Endodermal cell (in vitro differentiated cells): ENCODE results near the gene ZNF783. TPM values are rescaled to one million over a fixed set of nuclear protein-coding genes. Genes with fewer than 3 reads are reported as not detected.
"Not testable (repeated sequence)": the region's sequence is repeated elsewhere in the genome, so short reads cannot be mapped to it uniquely, and the experiment has no call there.

Experiments
- DNase-seq: peaks from one replicate; pipeline ENCODE4 v3.0.0-alpha.2; 2017
- H3K27ac ChIP-seq: 2 replicates; pipeline ENCODE4 v1.5.1; 2013; ENCODE audit warnings: mild to moderate bottlenecking, low read depth, low read length, moderate library complexity
- H3K27me3 ChIP-seq: 2 replicates; pipeline ENCODE4 v1.6.1; 2013; ENCODE audit warnings: mild to moderate bottlenecking, low read length, moderate library complexity; ENCODE audit not compliant: insufficient read depth, control insufficient read depth, poor library complexity, severe bottlenecking
- H3K36me3 ChIP-seq: 2 replicates; pipeline ENCODE4 v1.7.0; 2013; ENCODE audit warnings: mild to moderate bottlenecking, low read length, moderate library complexity; ENCODE audit not compliant: control insufficient read depth, insufficient read depth
- H3K4me1 ChIP-seq: one replicate; pipeline ENCODE4 v1.7.0; 2013; ENCODE audit warnings: low read length; ENCODE audit not compliant: control insufficient read depth, insufficient read depth
- H3K4me3 ChIP-seq: 2 replicates; pipeline ENCODE4 v1.5.1; 2013; ENCODE audit warnings: mild to moderate bottlenecking, low read length, moderate library complexity
- H3K9ac ChIP-seq: 2 replicates; pipeline ENCODE4 v1.6.1; 2013; ENCODE audit warnings: mild to moderate bottlenecking, low read length, moderate library complexity; ENCODE audit not compliant: poor library complexity, severe bottlenecking; ENCODE audit errors: extremely low read depth
- H3K9me3 ChIP-seq: 2 replicates; pipeline ENCODE4 v1.6.1; 2013; ENCODE audit warnings: mild to moderate bottlenecking, low read length, moderate library complexity; ENCODE audit not compliant: control insufficient read depth
- H3K27ac Mint-ChIP-seq: 2 replicates; pipeline ENCODE4 v1.8.0; 2020; ENCODE audit warnings: mixed read lengths
- H3K27me3 Mint-ChIP-seq: 2 replicates; pipeline ENCODE4 v1.8.0; 2021; ENCODE audit warnings: mild to moderate bottlenecking, mixed read lengths; ENCODE audit not compliant: insufficient read depth
- H3K36me3 Mint-ChIP-seq: 2 replicates; pipeline ENCODE4 v1.8.0; 2020; ENCODE audit warnings: low read depth, mixed read lengths
- H3K4me1 Mint-ChIP-seq: 2 replicates; pipeline ENCODE4 v1.8.0; 2020; ENCODE audit warnings: mixed read lengths
- H3K4me3 Mint-ChIP-seq: 2 replicates; pipeline ENCODE4 v1.8.0; 2020; ENCODE audit warnings: mild to moderate bottlenecking, moderate library complexity, mixed read lengths
- H3K9me3 Mint-ChIP-seq: 2 replicates; pipeline ENCODE4 v1.8.0; 2020; ENCODE audit warnings: mild to moderate bottlenecking, mixed read lengths
- WGBS, 2 experiments: methylation state at CpG; one replicate each; pipeline versions ENCODE4 v1.1.5 to v1.1.7; 2013; ENCODE audit warnings: missing lambda C conversion rate in 2 of 2, mixed read lengths in 1 of 2; ENCODE audit not compliant: insufficient coverage in 1 of 2, insufficient read length in 1 of 2; 5-methylcytosine and 5-hydroxymethylcytosine counted together
- total RNA-seq, 2 donors: library from RNA; stranded (reverse); fragmentation: NEBNext Ultra II Directional in 1 of 2; extraction: Animal tissue kit (Norgen Biotek cat#: 25700) in 1 of 2; gene quantifications; 2 replicates in 1 of 2; 3 replicates in 1 of 2; pipeline ENCODE4 v1.2.1, GENCODE V29; 2021
- TF ChIP-seq, protein P1 (sequence below): fragments of 200-600 bp; sonication (generic); conservative IDR thresholded peaks from 2 replicates; pipeline ENCODE4 v1.5.0; 2021; ENCODE audit warnings: antibody characterized with exemption, mild to moderate bottlenecking

The ZNF783 gene
- total RNA-seq, 2 donors from 2014 or later = 12.1 to 13.2 TPM

DNA sequence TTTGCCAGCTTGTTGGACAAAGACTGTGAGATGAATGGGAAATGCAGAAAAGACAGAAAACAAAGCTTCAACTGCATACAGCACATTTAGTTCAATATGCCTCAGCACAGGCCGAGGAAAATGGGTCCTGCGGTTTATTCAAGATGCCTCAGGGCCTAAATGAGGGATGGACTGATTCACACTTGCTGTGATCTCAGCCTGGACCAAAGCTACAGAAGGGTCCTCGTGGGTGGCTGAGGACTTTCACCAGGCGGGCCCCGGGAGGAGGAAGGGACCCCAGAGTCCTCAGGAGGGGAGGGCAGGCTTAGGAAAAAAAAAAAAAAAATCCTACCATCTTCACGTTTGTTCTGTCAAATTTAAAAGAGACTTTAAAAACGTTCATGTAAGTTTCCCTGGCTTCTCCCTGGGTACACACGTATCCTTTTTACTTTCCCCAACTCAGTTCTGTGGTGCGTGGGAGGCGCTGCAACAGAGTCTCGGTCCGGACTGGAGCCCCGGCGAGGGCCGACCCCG lies 624 bp upstream of the ZNF783 start:
- 21 to 29% methylated on average over 6 to 16 of the region's 16 CpGs for WGBS, 2 experiments

DNA sequence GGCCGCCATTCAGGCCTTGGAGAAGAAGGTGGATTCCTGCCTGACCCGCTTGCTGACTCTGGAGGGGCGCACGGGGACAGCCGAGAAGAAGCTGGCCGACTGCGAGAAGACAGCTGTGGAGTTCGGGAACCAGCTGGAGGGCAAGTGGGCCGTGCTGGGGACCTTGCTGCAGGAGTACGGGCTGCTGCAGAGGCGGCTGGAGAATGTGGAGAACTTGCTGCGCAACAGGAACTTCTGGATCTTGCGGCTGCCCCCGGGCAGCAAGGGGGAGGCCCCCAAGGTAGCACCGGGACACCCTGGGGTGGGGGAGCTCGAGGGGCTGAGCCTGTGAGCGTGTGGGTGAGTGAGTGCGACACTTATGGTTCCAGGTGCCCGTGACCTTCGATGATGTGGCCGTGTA lies 4.5 kb downstream of the ZNF783 start:
- DNase-seq = no peak
- peaks cover 46% of the 10 kb centered on the region for H3K36me3 Mint-ChIP-seq
- H3K9ac ChIP-seq = no peak overlapping the region
- H3K27me3 Mint-ChIP-seq = peaks cover 1% of the 10 kb centered on the region
- H3K4me1 Mint-ChIP-seq = no peaks in the 10 kb centered on the region
- no peak overlapping the region for H3K4me3 Mint-ChIP-seq
- H3K9me3 ChIP-seq = no peaks in the 10 kb centered on the region
- TF ChIP-seq, protein P1, sequence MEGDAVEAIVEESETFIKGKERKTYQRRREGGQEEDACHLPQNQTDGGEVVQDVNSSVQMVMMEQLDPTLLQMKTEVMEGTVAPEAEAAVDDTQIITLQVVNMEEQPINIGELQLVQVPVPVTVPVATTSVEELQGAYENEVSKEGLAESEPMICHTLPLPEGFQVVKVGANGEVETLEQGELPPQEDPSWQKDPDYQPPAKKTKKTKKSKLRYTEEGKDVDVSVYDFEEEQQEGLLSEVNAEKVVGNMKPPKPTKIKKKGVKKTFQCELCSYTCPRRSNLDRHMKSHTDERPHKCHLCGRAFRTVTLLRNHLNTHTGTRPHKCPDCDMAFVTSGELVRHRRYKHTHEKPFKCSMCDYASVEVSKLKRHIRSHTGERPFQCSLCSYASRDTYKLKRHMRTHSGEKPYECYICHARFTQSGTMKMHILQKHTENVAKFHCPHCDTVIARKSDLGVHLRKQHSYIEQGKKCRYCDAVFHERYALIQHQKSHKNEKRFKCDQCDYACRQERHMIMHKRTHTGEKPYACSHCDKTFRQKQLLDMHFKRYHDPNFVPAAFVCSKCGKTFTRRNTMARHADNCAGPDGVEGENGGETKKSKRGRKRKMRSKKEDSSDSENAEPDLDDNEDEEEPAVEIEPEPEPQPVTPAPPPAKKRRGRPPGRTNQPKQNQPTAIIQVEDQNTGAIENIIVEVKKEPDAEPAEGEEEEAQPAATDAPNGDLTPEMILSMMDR = no peak
- H3K4me1 ChIP-seq = no peaks in the 10 kb centered on the region
- 95 to 100% methylated on average over 8 to 21 of the region's 21 CpGs for WGBS, 2 experiments
- H3K36me3 ChIP-seq = peaks cover 45% of the 10 kb centered on the region
- no peak overlapping the region for H3K27ac ChIP-seq
- no peaks in the 10 kb centered on the region for H3K27me3 ChIP-seq
- no peak overlapping the region for H3K4me3 ChIP-seq
- H3K9me3 Mint-ChIP-seq = no peaks in the 10 kb centered on the region
- no peak overlapping the region for H3K27ac Mint-ChIP-seq

More for the DNA sequence above, 624 bp upstream of the ZNF783 start:
- H3K4me3 ChIP-seq = peak overlapping the region; percentile 78
- DNase-seq = no peak
- H3K4me1 ChIP-seq = no peaks in the 10 kb centered on the region
- H3K27ac ChIP-seq = no peak overlapping the region
- no peaks in the 10 kb centered on the region for H3K27me3 ChIP-seq
- peak overlapping the region; percentile 38 for H3K9ac ChIP-seq
- no peaks in the 10 kb centered on the region for H3K9me3 ChIP-seq
- Mint-ChIP-seq H3K27ac (no peak overlapping the region), H3K4me3 (peak overlapping the region; percentile 57), H3K4me1 (no peaks in the 10 kb centered on the region), H3K9me3 (no peaks in the 10 kb centered on the region), H3K36me3 (peaks cover 8% of the 10 kb centered on the region), H3K27me3 (peaks cover 3% of the 10 kb centered on the region)
- peaks cover 16% of the 10 kb centered on the region for H3K36me3 ChIP-seq
- TF ChIP-seq, protein P1 = no peak

DNA sequence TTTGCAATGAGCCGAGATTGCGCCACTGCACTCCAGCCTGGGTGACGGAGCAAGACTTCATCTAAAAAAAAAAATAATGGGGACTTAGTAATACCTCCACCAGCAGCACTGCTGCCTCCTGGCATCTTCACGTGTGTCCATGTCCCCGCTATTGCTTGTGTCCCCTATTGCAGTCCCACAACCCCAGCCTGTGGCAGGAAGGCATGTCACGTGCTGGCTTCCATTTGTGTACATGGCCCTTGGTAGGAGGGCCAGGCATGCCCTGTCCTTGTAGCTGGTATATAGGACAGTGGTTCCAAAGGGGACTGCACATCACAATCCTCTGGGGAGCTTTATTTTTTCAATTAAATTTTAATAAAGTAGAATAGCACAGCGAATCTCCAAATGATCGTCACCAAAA lies 5.7 kb downstream of the ZNF783 start:
- TF ChIP-seq, protein P1 = no peak
- Histone ChIP-seq H3K4me1 (no peaks in the 10 kb centered on the region), H3K27me3 (no peaks in the 10 kb centered on the region), H3K9me3 (no peaks in the 10 kb centered on the region), H3K27ac (no peak overlapping the region), H3K9ac (no peak overlapping the region), H3K36me3 (peaks cover 50% of the 10 kb centered on the region), H3K4me3 (no peak overlapping the region)
- Mint-ChIP-seq H3K27ac (no peak overlapping the region), H3K36me3 (peaks cover 47% of the 10 kb centered on the region), H3K27me3 (no peaks in the 10 kb centered on the region), H3K4me3 (no peak overlapping the region), H3K4me1 (no peaks in the 10 kb centered on the region), H3K9me3 (no peaks in the 10 kb centered on the region)
- DNase-seq = no peak
- WGBS, 2 experiments = 96 to 97% methylated on average over 6 to 8 of the region's 8 CpGs

DNA sequence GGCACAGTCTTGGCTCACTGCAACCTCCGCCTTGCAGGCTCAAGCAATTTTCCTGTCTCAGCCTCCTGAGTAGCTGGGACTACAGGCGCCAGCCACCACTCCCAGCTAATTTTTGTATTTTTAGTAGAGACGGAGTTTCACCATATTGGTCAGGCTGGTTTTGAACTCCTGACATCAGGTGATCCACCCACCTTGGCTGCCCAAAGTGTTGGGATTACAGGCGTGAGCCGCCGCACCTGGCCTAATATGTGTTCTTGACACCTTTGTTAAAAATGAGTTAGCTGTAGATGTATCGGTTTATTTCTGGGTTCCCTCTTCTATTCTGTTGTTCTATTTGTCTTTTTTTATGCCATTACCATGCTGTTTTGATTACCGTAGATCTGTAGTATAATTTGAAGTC lies 12.4 kb downstream of the ZNF783 start:
- not testable (repeated sequence) for H3K9ac ChIP-seq, H3K4me3 ChIP-seq, H3K27ac Mint-ChIP-seq, H3K9me3 Mint-ChIP-seq, H3K27me3 Mint-ChIP-seq, H3K27me3 ChIP-seq, H3K4me1 Mint-ChIP-seq, DNase-seq, H3K9me3 ChIP-seq, H3K27ac ChIP-seq, H3K4me3 Mint-ChIP-seq, H3K4me1 ChIP-seq
- WGBS, 2 experiments = 88 to 95% methylated on average over 8 of the region's 8 CpGs
- H3K36me3 ChIP-seq = peaks cover 39% of the 10 kb centered on the region
- H3K36me3 Mint-ChIP-seq = peaks cover 64% of the 10 kb centered on the region
